ENCODE measurements around the gene IZUMO4.
"Not testable (repeated sequence)": the region's sequence is repeated elsewhere in the genome, so short reads cannot be mapped to it uniquely, and the experiment has no call there.

DNA sequence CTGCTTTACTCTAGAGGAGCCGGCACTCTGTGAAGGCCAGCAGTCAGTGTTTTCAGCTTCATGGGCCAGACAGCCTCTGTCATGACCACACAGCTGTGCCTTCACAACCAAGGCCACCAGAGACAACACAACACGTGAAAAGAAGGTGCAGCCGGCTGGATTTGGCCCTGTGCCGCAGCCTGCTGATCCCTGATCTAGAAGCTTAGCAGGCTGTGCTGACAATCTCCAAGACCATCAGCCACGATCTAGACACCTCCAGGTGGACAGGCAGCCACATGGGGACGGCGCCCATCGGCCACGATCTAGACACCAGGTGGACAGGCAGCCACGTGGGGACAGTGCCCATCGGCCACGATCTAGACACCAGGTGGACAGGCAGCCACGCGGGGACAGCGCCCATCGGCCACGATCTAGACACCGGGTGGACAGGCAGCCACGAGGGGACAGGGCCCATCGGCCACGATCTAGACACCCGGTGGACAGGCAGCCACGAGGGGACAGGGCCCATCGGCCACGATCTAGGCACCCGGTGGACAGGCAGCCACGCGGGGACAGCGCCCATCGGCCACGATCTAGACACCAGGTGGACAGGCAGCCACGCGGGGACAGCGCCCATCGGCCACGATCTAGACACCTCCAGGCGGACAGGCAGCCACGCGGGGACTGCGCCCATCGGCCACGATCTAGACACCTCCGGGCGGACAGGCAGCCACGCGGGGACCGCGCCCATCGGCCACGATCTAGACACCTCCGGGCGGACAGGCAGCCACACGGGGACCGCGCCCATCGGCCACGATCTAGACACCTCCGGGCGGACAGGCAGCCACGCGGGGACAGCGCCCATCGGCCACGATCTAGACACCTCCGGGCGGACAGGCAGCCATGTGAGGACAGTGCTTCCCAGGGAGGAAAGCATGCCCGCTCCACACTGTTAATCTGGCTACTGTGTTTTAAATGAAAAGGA, 34.6 kb downstream of the IZUMO4 start:
- not testable (repeated sequence) for TF ChIP-seq TAF1 (IDR thresholded peaks at IDR 0.05; ENCODE audit: borderline replicate concordance, low read depth, low read length); POLR2A (IDR thresholded peaks at IDR 0.05; ENCODE audit: low read depth, low read length); POLR2AphosphoS5 (IDR thresholded peaks at IDR 0.05; ENCODE audit: low read depth, low read length)

All from GM12892 (cell line).